ENCODE data around the gene SLC19A2.
"Not testable (repeated sequence)": the region's sequence is repeated elsewhere in the genome, so short reads cannot be mapped to it uniquely, and the experiment has no call there.

SLC19A2 gene

GRCh38 chr1:169508432-169509338 is 22.9 kb upstream of the SLC19A2 start:
- DNase-seq (ENCODE audit: low spot score) = no peak

- DNase-seq (ENCODE audit: low spot score) = no peak
These were observed 21.7 kb upstream of the SLC19A2 start for GRCh38 chr1:169507413-169507812.

- not testable (repeated sequence) for DNase-seq (ENCODE audit: low spot score)
These were observed 17.9 kb upstream of the SLC19A2 start for GRCh38 chr1:169503601-169504000.

GRCh38 chr1:169499807-169500206 is 14.1 kb upstream of the SLC19A2 start:
- no peak for DNase-seq (ENCODE audit: low spot score)

GRCh38 chr1:169497317-169497716 is 11.6 kb upstream of the SLC19A2 start:
- DNase-seq (ENCODE audit: low spot score) = no peak

- DNase-seq (ENCODE audit: low spot score) = no peak
These were observed 10.2 kb upstream of the SLC19A2 start for GRCh38 chr1:169495916-169496315.

GRCh38 chr1:169495046-169495775 is 9.5 kb upstream of the SLC19A2 start:
- DNase-seq (ENCODE audit: low spot score) = no peak

- DNase-seq (ENCODE audit: low spot score) = no peak
These were observed 8.6 kb upstream of the SLC19A2 start for GRCh38 chr1:169494343-169494742.

GRCh38 chr1:169493251-169493650 is 7.5 kb upstream of the SLC19A2 start:
- DNase-seq (ENCODE audit: low spot score) = no peak

GRCh38 chr1:169491845-169492281 is 6.1 kb upstream of the SLC19A2 start:
- DNase-seq (ENCODE audit: low spot score) = no peak

- DNase-seq (ENCODE audit: low spot score) = no peak
These were observed 2.4 kb upstream of the SLC19A2 start for GRCh38 chr1:169488157-169488556.

GRCh38 chr1:169487561-169487960 is 1.8 kb upstream of the SLC19A2 start:
- no peak for DNase-seq (ENCODE audit: low spot score)

GRCh38 chr1:169487133-169487532 is 1.4 kb upstream of the SLC19A2 start:
- no peak for DNase-seq (ENCODE audit: low spot score)

- DNase-seq (ENCODE audit: low spot score) = peak; percentile 20
These were observed 722 bp upstream of the SLC19A2 start for GRCh38 chr1:169486281-169487051.

- peak; percentile 59 for DNase-seq (ENCODE audit: low spot score)
These were observed 887 bp downstream of the SLC19A2 start for GRCh38 chr1:169484683-169485430.

- DNase-seq (ENCODE audit: low spot score) = peak; percentile 20
These were observed 1.6 kb downstream of the SLC19A2 start for GRCh38 chr1:169484101-169484500.

- DNase-seq (ENCODE audit: low spot score) = peak; percentile 46
These were observed 2.2 kb downstream of the SLC19A2 start for GRCh38 chr1:169483500-169483966.

GRCh38 chr1:169479363-169480066 is 6.2 kb downstream of the SLC19A2 start:
- DNase-seq (ENCODE audit: low spot score) = no peak

- no peak for DNase-seq (ENCODE audit: low spot score)
These were observed 7.6 kb downstream of the SLC19A2 start for GRCh38 chr1:169478094-169478672.

GRCh38 chr1:169475806-169476387 is 9.8 kb downstream of the SLC19A2 start:
- no peak for DNase-seq (ENCODE audit: low spot score)

Measured in globus pallidus (tissue), 1 donor.